ENCODE data around the gene PLXNA2.
A peak's percentile ranks its signal among the peaks of the same experiment; 100 is the strongest.

PLXNA2 gene

DNA sequence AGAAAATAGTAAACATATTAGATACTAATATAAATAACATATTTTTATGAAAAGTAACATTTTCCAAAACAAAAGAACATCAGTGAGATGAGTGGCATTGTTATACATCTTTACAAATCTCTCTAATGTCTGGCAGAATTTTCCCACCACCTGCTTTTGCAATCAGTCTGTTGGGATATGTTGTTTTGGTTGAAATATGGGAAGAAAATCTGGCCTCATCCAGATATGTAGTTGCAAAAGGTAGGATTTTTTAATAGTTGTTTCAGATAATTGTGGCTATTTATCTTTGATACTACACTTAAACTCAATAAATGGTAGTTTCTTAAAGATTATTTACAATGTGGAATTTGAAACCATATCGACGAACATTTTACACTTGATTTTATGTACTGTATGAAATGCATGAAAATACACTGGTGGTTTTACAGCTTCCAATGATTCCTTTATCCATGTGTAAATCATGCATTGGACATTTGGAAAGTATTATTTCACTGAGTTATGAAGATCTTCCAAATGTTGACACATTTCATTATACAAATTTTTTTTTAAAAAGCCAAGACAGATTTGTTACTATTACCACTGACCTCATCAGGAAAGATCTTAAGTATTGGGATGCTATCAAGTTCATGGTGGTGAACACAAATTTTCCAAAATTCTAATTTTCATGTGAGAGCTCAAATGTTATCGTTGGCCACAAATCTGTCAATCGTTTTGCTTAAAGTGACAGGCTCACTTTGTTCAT, 259.2 kb downstream of the PLXNA2 start:
- FAIRE-seq: peak; percentile 3

DNA sequence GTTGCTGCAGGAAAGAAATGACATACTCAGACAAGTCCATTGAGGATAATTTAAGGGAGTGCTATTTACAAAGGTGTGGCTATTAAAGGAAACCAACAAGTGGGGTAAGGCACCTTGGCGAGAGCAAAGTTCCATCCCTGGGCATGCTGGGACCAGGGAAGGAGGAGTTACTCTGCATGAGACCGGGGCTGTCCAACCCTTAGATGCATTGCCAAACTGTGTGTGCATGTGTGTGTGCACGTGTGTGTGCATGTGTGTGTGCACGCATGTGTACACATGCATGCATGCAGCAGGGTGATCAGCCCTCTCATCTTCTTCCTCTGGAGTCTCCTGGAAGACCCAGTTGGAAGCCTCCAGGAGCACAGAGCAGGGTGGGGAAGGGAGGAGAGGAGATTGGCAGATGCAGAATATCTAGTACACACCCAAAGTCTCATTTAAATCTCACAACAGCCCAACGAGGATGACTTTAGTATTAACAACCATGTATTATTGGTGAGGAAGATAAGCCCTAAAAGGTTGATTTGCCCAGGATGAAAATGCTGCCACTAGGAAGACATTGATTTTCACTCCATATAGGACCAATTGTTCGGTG, 261.0 kb downstream of the PLXNA2 start:
- FAIRE-seq: no peak

DNA sequence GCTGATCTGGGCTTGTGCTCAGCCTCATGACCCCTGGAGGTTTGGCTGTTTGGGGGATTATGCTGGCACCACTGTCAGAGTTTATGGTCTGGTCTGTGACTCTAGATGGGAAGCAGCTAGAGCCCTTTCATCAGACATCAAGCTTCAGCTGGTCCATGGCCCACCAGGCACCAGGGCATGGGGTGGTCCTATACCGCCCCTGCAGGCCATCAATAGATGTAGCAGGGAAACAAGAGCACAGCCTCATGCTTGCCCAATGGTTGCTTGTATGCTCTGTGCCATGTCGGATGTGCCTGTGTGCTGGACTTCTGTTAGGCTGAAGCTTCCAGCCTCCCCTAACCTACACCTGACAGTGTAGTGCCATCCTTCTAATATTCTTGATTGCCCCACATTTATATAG, 262.2 kb downstream of the PLXNA2 start:
- no peak for FAIRE-seq

DNA sequence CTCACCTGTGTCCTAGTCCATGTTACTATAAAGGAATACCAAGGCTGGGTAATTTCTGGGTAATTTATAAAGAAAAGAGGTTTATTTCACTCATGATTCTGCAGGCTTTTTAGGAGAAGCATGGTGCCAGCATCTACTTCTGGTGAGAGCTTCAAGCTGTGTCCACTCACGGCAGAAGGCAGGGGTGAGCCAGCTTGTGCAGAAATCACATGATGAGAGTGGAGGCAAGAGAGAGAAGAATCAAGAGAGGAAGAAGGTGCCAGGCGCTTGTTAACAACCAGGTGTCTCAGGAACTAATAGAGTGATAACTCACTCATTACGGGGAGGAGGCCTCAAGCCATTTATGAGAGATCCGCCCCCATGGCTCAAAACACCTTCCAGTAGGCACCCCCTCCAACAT, 265.7 kb downstream of the PLXNA2 start:
- FAIRE-seq: no peak

DNA sequence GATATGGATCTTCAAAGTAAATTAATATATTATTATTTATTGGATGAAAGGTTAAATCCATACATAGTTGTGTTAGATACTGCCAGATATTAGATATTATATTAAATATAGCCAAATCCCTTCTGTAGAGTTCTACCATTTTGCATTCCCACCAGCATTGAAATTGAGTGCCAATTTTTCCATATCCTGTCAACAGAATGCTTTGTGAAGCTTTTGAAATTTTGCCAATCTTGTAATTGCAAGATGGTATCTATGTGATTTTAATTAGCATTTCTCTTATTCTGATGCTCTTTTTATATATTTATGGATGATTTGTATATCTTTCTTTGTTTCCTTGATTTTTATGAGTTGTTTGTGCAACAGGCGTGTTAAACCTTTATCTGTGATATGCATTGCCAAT, 266.3 kb downstream of the PLXNA2 start:
- no peak for FAIRE-seq

DNA sequence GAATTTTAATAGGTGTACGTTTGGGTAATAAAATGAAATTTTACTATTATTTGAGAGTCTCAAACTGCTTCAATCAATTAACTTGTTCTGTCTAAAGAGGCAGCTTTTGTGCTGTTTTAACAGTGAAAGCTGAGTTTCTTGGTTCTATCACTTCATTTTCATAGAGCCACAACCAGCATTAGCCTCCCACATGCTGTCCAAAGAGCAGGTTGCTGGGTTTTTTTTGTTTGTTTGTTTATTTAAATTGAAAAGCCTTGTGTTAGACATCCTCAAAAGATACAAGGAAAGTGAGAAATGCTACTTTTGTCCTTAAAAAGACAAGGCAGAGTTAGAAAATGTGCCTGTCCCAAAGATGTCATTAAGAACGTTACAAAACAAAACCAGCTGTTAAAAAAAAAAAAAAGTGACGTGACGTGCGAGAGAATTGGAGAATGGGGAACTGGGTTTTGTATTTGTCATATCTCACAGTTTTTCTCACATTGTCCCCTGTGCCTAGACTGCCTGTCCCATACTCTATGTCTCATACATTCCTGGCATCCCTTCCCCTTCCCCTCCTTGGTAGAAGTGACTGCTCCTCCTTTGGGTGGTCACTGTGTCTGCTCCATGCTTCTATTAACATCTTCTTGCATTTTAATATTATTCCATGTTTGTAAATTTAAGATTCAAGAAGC, 270.2 kb downstream of the PLXNA2 start:
- no peak for FAIRE-seq

DNA sequence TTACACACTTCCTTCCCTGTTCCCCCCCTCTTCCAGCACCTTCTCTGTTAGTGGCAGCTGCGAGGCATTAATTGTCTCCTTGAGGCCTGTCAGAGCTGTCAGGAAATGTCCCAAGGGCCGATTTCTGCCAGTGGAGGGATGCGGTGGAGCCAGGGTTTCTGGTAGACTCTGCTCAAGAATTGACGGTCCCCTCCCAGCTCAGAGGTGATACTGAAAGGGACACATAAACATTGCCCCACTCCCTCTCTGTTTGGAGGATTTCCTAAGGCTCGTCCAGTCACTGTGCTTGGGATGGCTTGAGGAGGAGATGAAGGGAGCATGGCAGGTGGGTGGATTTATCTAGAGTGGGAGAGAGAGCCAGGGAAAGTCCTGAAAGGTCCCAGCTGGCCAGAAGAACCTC, 271.8 kb downstream of the PLXNA2 start:
- FAIRE-seq: no peak

Data from TTC549 (cell line).